ENCODE data around the gene MAD2L1BP. TPM values are rescaled to one million over a fixed set of nuclear protein-coding genes. Genes with fewer than 3 reads are reported as not detected.
A peak's percentile ranks its signal among the peaks of the same experiment; 100 is the strongest.

MAD2L1BP gene
- polyA plus RNA-seq, 1 donor (not counting 4 experiments of a cell fraction or from before 2014, with no cell fraction given): 34.2 TPM

- dilution Hi-C loops (cut with MboI; ENCODE audit: extremely low pct_ligation_motif_present, low sequenced_read_pairs): no loop called here
- peaks cover 2% of the 10 kb centered on the region for H3K9me1 ChIP-seq (ENCODE audit: control insufficient read depth, extremely low read depth, insufficient read depth, low read length)
- H3K27me3 ChIP-seq (ENCODE audit: control insufficient read depth, extremely low read depth, insufficient read depth, low read length): no peaks in the 10 kb centered on the region
- H3K9me3 ChIP-seq (ENCODE audit: control insufficient read depth, low read depth, low read length): no peaks in the 10 kb centered on the region
- peaks cover 23% of the 10 kb centered on the region for H3K4me1 ChIP-seq (ENCODE audit: control insufficient read depth, extremely low read depth, insufficient read depth, low read length)
- H3K79me2 ChIP-seq (ENCODE audit: control insufficient read depth, insufficient read depth, low read length): peaks cover 34% of the 10 kb centered on the region
- H3K9ac ChIP-seq (ENCODE audit: control insufficient read depth, extremely low read depth, insufficient read depth, low read length): no peak overlapping the region
- FAIRE-seq: no peak
- H4K20me1 ChIP-seq (ENCODE audit: control insufficient read depth, extremely low read depth, insufficient read depth, low read length): no peaks in the 10 kb centered on the region
- TF ChIP-seq CTCF (optimal IDR thresholded peaks at IDR 0.05 in 1 of 3, IDR thresholded peaks at IDR 0.05 in 1 of 3, conservative IDR thresholded peaks at IDR 0.05 in 1 of 3; ENCODE audit: extremely low read depth in 1 of 3, insufficient read depth in 2 of 3, low read length in 3 of 3): no peak
- TF ChIP-seq EZH2 (IDR thresholded peaks at IDR 0.05; ENCODE audit: low read length): no peak
- no peak overlapping the region for H3K4me3 ChIP-seq (ENCODE audit: control insufficient read depth in 2 of 3, extremely low read depth in 1 of 3, insufficient read depth in 2 of 3, low read depth in 1 of 3, low read length in 3 of 3)
- no peak for DNase-seq (ENCODE audit: low read depth, low spot score)
- H2AFZ ChIP-seq (ENCODE audit: control insufficient read depth, low read length): peak overlapping the region; percentile 96
- H3K36me3 ChIP-seq (ENCODE audit: control insufficient read depth in 2 of 2, extremely low read depth in 1 of 2, insufficient read depth in 2 of 2, low read length in 2 of 2): peaks cover 5 to 7% of the 10 kb centered on the region in 2 experiments
- H3K27ac ChIP-seq (ENCODE audit: control insufficient read depth, insufficient read depth, low read length): no peak overlapping the region
- no peak overlapping the region for H3K4me2 ChIP-seq (ENCODE audit: control insufficient read depth, extremely low read depth, insufficient read depth, low read depth, low read length)
These were observed 837 bp upstream of the MAD2L1BP start for GRCh38 chr6:43634702-43635303.

- Histone ChIP-seq H3K36me3 (ENCODE audit: control insufficient read depth in 2 of 2, extremely low read depth in 1 of 2, insufficient read depth in 2 of 2, low read length in 2 of 2) (peaks cover 11 to 17% of the 10 kb centered on the region in 2 experiments), H3K9me3 (ENCODE audit: control insufficient read depth, low read depth, low read length) (no peaks in the 10 kb centered on the region), H3K79me2 (ENCODE audit: control insufficient read depth, insufficient read depth, low read length) (peaks cover 46% of the 10 kb centered on the region), H3K4me2 (ENCODE audit: control insufficient read depth, extremely low read depth, insufficient read depth, low read depth, low read length) (peak overlapping the region; percentile 100), H3K4me1 (ENCODE audit: control insufficient read depth, extremely low read depth, insufficient read depth, low read length) (peaks cover 11% of the 10 kb centered on the region), H3K9ac (ENCODE audit: control insufficient read depth, extremely low read depth, insufficient read depth, low read length) (peak overlapping the region; percentile 90), H3K27ac (ENCODE audit: control insufficient read depth, insufficient read depth, low read length) (peak overlapping the region; percentile 72), H4K20me1 (ENCODE audit: control insufficient read depth, extremely low read depth, insufficient read depth, low read length) (no peaks in the 10 kb centered on the region), H2AFZ (ENCODE audit: control insufficient read depth, low read length) (peak overlapping the region; percentile 96), H3K27me3 (ENCODE audit: control insufficient read depth, extremely low read depth, insufficient read depth, low read length) (no peaks in the 10 kb centered on the region), H3K9me1 (ENCODE audit: control insufficient read depth, extremely low read depth, insufficient read depth, low read length) (no peaks in the 10 kb centered on the region), H3K4me3 (ENCODE audit: control insufficient read depth in 2 of 3, extremely low read depth in 1 of 3, insufficient read depth in 2 of 3, low read depth in 1 of 3, low read length in 3 of 3) (peak overlapping the region; percentile 67 to 100 (median 99))
- dilution Hi-C loops (cut with MboI; ENCODE audit: extremely low pct_ligation_motif_present, low sequenced_read_pairs): no loop called here
- no peak for FAIRE-seq
- no peak for DNase-seq (ENCODE audit: low read depth, low spot score)
- no peak for TF ChIP-seq CTCF (optimal IDR thresholded peaks at IDR 0.05 in 1 of 3, IDR thresholded peaks at IDR 0.05 in 1 of 3, conservative IDR thresholded peaks at IDR 0.05 in 1 of 3; ENCODE audit: extremely low read depth in 1 of 3, insufficient read depth in 2 of 3, low read length in 3 of 3)
- TF ChIP-seq EZH2 (IDR thresholded peaks at IDR 0.05; ENCODE audit: low read length): no peak
These were observed 644 bp downstream of the MAD2L1BP start for GRCh38 chr6:43636308-43636659.

Measured in keratinocyte (primary cell).